WTC11 (cell line): ENCODE results near the gene RARA. TPM values are rescaled to one million over a fixed set of nuclear protein-coding genes. Genes with fewer than 3 reads are reported as not detected.

ENCODE experiments used
- ATAC-seq: fragments of 200-7000 bp; cut with Tn5 transposase; 2 replicates; pipeline ENCODE4 v1.10.0; 2021; ENCODE audit warnings: mild to moderate bottlenecking, moderate library complexity
- CTCF ChIA-PET: fragments of 300-600 bp; sonication (Branson Sonifier 250); formaldehyde crosslinking; loops from one replicate; lab custom pipeline; 2021; ENCODE audit warnings: antibody characterized with exemption; lab: Charles Lee
- POLR2A ChIA-PET: fragments of 350-600 bp; sonication (Branson Sonifier 250); formaldehyde crosslinking; loops from one replicate; lab custom pipeline; 2021; ENCODE audit warnings: antibody characterized with exemption; lab: Charles Lee
- DNase-seq: peaks from one replicate; pipeline ENCODE4 v3.0.0; 2021; ENCODE audit warnings: low spot score
- H3K27ac Mint-ChIP-seq: 2 replicates; pipeline ENCODE4 v1.8.0; 2021; ENCODE audit warnings: mixed read lengths
- H3K27me3 Mint-ChIP-seq: 2 replicates; pipeline ENCODE4 v1.8.0; 2021; ENCODE audit warnings: low read depth, mild to moderate bottlenecking, moderate library complexity, mixed read lengths
- H3K36me3 Mint-ChIP-seq: 2 replicates; pipeline ENCODE4 v1.8.0; 2021; ENCODE audit warnings: mixed read lengths
- H3K4me1 Mint-ChIP-seq: 2 replicates; pipeline ENCODE4 v1.8.0; 2022; ENCODE audit warnings: mixed read lengths
- H3K4me3 Mint-ChIP-seq: 2 replicates; pipeline ENCODE4 v1.8.0; 2021; ENCODE audit warnings: mild to moderate bottlenecking, moderate library complexity, mixed read lengths
- H3K9me3 Mint-ChIP-seq: 2 replicates; pipeline ENCODE4 v1.8.0; 2021; ENCODE audit warnings: mixed read lengths
- CREM ChIP-seq: sonication (generic); formaldehyde crosslinking; IDR thresholded peaks from 2 replicates; pipeline ENCODE4 v1.8.1; 2022; ENCODE audit warnings: mild to moderate bottlenecking, missing genetic modification reagents, moderate library complexity
- FOXJ3 ChIP-seq: sonication (generic); formaldehyde crosslinking; IDR thresholded peaks from 2 replicates; pipeline ENCODE4 v1.9.0; 2021; ENCODE audit warnings: missing genetic modification reagents, mild to moderate bottlenecking, borderline replicate concordance
- FOXK1 ChIP-seq: sonication (generic); formaldehyde crosslinking; IDR thresholded peaks from 2 replicates; pipeline ENCODE4 v1.8.0; 2022; ENCODE audit warnings: mild to moderate bottlenecking, moderate library complexity, missing genetic modification reagents
- GABPB1 ChIP-seq: sonication (generic); formaldehyde crosslinking; IDR thresholded peaks from 2 replicates; pipeline ENCODE4 v1.8.1; 2023; ENCODE audit warnings: mild to moderate bottlenecking, missing genetic modification reagents
- GRHL2 ChIP-seq: fragments of 250-450 bp; sonication (Bioruptor Pico); IDR thresholded peaks from 2 replicates; pipeline ENCODE4 v1.8.0; 2022; ENCODE audit warnings: mild to moderate bottlenecking, moderate library complexity; ENCODE audit not compliant: insufficient replicate concordance, severe bottlenecking
- TEAD4 ChIP-seq: sonication (generic); formaldehyde crosslinking; IDR thresholded peaks from 2 replicates; pipeline ENCODE4 v1.8.0; 2022; ENCODE audit warnings: mild to moderate bottlenecking, missing genetic modification reagents
- ZNF121 ChIP-seq: sonication (generic); formaldehyde crosslinking; IDR thresholded peaks from 2 replicates; pipeline ENCODE4 v1.8.0; 2023; ENCODE audit warnings: missing genetic modification reagents
- total RNA-seq: library from RNA; stranded (reverse); gene quantifications from 3 replicates; pipeline ENCODE4 v1.2.3, GENCODE V29; 2021
- TF ChIP-seq, protein P1 (sequence below): sonication (generic); formaldehyde crosslinking; conservative IDR thresholded peaks from 2 replicates; pipeline ENCODE4 v1.8.1; 2023; ENCODE audit warnings: mild to moderate bottlenecking, low read depth, missing genetic modification reagents, moderate library complexity
- TF ChIP-seq, protein P2 (sequence below): sonication (generic); formaldehyde crosslinking; IDR thresholded peaks from 2 replicates; pipeline ENCODE4 v1.8.1; 2022; ENCODE audit warnings: mild to moderate bottlenecking, missing genetic modification reagents, moderate library complexity, borderline replicate concordance
- TF ChIP-seq, protein P3 (sequence below): sonication (generic); formaldehyde crosslinking; IDR thresholded peaks from 2 replicates; pipeline ENCODE4 v1.8.0; 2022; ENCODE audit warnings: mild to moderate bottlenecking, missing genetic modification reagents
- TF ChIP-seq, protein P4 (sequence below): sonication (generic); formaldehyde crosslinking; IDR thresholded peaks from 2 replicates; pipeline ENCODE4 v1.8.1; 2023; ENCODE audit warnings: mild to moderate bottlenecking, missing genetic modification reagents
- TF ChIP-seq, protein P5 (sequence below): sonication (generic); formaldehyde crosslinking; IDR thresholded peaks from 2 replicates; pipeline ENCODE4 v1.8.1; 2022; ENCODE audit warnings: low read depth, missing genetic modification reagents, borderline replicate concordance
- TF ChIP-seq, protein P6 (sequence below): sonication (generic); formaldehyde crosslinking; conservative IDR thresholded peaks from 2 replicates; pipeline ENCODE4 v1.8.1; 2022; ENCODE audit warnings: mild to moderate bottlenecking, missing genetic modification reagents

Gene RARA
- total RNA-seq, 1 experiment from 2014 or later, result 20.7 TPM

DNA sequence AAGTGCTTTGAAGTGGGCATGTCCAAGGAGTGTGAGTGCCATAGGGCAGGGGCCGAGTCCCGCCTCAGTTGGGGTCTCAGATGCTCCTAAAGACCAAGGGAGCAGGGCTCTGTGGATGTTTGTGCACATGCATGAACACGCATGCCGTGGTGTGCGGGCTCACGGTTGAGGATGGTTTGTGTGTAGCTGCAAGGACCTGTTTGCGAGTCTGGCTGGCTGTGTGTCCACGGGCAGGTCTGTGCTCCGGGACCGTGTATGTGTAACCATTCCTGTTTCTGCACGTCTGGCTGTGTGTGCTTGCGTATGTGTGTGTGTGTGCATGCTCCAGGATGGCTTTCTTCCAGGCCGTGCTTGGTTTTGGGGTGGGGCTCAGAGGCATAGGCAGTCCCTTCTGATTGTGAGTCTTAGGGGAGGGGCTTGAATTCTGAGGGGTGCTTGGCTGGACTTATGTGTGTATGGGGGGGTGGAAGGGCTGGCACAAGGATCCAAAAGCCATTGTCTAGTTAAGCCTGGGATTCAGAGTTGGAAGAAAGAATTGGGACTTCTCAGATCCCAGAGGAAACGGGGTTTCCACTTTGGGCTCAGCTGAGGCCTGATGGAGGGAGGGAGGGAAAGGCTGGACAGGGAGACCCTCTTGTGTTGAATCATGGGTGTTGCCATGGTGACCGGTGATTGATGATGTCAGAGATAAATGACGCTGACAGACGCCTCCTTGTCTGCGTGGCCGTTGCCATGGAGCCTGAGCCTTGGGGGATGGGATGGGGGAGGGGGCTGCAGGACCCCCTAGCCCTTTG is 41.1 kb downstream of the RARA start (continued):
- TF ChIP-seq, protein P1, sequence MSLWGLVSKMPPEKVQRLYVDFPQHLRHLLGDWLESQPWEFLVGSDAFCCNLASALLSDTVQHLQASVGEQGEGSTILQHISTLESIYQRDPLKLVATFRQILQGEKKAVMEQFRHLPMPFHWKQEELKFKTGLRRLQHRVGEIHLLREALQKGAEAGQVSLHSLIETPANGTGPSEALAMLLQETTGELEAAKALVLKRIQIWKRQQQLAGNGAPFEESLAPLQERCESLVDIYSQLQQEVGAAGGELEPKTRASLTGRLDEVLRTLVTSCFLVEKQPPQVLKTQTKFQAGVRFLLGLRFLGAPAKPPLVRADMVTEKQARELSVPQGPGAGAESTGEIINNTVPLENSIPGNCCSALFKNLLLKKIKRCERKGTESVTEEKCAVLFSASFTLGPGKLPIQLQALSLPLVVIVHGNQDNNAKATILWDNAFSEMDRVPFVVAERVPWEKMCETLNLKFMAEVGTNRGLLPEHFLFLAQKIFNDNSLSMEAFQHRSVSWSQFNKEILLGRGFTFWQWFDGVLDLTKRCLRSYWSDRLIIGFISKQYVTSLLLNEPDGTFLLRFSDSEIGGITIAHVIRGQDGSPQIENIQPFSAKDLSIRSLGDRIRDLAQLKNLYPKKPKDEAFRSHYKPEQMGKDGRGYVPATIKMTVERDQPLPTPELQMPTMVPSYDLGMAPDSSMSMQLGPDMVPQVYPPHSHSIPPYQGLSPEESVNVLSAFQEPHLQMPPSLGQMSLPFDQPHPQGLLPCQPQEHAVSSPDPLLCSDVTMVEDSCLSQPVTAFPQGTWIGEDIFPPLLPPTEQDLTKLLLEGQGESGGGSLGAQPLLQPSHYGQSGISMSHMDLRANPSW (CRISPR knock-in tag), result no peak
- TF ChIP-seq, protein P2, sequence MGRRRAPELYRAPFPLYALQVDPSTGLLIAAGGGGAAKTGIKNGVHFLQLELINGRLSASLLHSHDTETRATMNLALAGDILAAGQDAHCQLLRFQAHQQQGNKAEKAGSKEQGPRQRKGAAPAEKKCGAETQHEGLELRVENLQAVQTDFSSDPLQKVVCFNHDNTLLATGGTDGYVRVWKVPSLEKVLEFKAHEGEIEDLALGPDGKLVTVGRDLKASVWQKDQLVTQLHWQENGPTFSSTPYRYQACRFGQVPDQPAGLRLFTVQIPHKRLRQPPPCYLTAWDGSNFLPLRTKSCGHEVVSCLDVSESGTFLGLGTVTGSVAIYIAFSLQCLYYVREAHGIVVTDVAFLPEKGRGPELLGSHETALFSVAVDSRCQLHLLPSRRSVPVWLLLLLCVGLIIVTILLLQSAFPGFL (CRISPR knock-in tag), result no peak
- TF ChIP-seq, protein P3, sequence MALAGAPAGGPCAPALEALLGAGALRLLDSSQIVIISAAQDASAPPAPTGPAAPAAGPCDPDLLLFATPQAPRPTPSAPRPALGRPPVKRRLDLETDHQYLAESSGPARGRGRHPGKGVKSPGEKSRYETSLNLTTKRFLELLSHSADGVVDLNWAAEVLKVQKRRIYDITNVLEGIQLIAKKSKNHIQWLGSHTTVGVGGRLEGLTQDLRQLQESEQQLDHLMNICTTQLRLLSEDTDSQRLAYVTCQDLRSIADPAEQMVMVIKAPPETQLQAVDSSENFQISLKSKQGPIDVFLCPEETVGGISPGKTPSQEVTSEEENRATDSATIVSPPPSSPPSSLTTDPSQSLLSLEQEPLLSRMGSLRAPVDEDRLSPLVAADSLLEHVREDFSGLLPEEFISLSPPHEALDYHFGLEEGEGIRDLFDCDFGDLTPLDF, result no peak
- TF ChIP-seq ZNF121 (CRISPR knock-in tag), result no peak

DNA sequence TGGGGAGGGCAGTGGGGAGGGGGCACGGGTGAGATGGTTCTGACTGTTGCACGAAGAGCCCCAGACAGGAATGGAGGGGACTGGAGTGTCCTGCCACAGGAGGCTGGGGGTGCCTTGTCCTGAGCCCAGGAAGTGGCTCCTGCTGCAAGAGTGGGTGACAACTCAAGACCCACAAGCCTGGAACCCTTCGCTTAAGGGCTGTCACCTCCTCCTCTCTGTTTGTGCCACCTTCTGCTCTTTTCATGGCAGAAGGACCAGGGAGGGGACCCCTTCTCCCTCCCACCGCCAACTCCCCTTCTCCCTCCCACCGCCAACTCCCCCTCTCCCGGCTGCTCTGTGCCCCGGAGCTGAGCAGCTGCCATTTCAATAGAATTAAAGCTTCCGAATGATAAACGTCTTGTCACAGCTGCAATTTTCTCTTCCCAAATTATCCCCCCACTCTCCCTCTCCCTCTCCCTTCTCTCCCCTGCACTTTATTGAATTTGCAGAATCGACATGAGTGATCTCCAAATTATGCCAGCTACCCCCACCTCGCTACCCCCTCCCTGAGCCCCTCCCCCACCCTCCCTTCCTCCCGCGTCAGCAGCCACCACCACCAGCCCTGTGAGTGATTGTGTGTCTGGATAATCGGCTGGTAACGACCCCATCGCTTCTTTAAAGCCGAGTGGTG is 41.8 kb downstream of the RARA start:
- H3K27ac Mint-ChIP-seq, result no peak overlapping the region

More for the DNA sequence above, 41.8 kb downstream of the RARA start:
- CTCF ChIA-PET, result interaction anchor here (1.0 to 6.2 kb wide), 10 partner anchors 11 to 269 kb away, joined by 3 to 259 read pairs (median 6); partner anchors contain the start of genes GJD3, RARA and WIPF2
- Mint-ChIP-seq H3K27me3 (peaks cover 27% of the 10 kb centered on the region), H3K36me3 (peaks cover 18% of the 10 kb centered on the region), H3K9me3 (no peaks in the 10 kb centered on the region), H3K4me1 (peaks cover 83% of the 10 kb centered on the region), H3K4me3 (no peak overlapping the region)
- TF ChIP-seq TEAD4 (CRISPR knock-in tag), result no peak
- no peak for TF ChIP-seq FOXJ3
- no peak for TF ChIP-seq GABPB1
- TF ChIP-seq CREM, result no peak
- TF ChIP-seq FOXK1 (CRISPR knock-in tag), result no peak
- TF ChIP-seq, protein P4, sequence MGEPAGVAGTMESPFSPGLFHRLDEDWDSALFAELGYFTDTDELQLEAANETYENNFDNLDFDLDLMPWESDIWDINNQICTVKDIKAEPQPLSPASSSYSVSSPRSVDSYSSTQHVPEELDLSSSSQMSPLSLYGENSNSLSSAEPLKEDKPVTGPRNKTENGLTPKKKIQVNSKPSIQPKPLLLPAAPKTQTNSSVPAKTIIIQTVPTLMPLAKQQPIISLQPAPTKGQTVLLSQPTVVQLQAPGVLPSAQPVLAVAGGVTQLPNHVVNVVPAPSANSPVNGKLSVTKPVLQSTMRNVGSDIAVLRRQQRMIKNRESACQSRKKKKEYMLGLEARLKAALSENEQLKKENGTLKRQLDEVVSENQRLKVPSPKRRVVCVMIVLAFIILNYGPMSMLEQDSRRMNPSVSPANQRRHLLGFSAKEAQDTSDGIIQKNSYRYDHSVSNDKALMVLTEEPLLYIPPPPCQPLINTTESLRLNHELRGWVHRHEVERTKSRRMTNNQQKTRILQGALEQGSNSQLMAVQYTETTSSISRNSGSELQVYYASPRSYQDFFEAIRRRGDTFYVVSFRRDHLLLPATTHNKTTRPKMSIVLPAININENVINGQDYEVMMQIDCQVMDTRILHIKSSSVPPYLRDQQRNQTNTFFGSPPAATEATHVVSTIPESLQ (CRISPR knock-in tag), result no peak
- TF ChIP-seq, protein P5, sequence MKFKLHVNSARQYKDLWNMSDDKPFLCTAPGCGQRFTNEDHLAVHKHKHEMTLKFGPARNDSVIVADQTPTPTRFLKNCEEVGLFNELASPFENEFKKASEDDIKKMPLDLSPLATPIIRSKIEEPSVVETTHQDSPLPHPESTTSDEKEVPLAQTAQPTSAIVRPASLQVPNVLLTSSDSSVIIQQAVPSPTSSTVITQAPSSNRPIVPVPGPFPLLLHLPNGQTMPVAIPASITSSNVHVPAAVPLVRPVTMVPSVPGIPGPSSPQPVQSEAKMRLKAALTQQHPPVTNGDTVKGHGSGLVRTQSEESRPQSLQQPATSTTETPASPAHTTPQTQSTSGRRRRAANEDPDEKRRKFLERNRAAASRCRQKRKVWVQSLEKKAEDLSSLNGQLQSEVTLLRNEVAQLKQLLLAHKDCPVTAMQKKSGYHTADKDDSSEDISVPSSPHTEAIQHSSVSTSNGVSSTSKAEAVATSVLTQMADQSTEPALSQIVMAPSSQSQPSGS (CRISPR knock-in tag), result no peak
- no peak for TF ChIP-seq GRHL2 (CRISPR knock-in tag)
- TF ChIP-seq, protein P6, sequence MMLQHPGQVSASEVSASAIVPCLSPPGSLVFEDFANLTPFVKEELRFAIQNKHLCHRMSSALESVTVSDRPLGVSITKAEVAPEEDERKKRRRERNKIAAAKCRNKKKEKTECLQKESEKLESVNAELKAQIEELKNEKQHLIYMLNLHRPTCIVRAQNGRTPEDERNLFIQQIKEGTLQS (CRISPR knock-in tag), result no peak
- DNase-seq (no peak), ATAC-seq (no peak)
- POLR2A ChIA-PET, result interaction anchor here (0.6 to 1.1 kb wide), 2 partner anchors 28 to 48 kb away, joined by 3 read pairs; no protein-coding TSS in a partner anchor
